SK-N-SH (cell line): ENCODE data around the gene RNF214. TPM values are rescaled to one million over a fixed set of nuclear protein-coding genes. Genes with fewer than 3 reads are reported as not detected.

Source experiments
- CTCF ChIA-PET: fragments of 300-600, 350-600 bp; formaldehyde crosslinking; extraction: SDS; loops from one replicate; lab custom pipeline; 2021; lab: Yijun Ruan, JAX
- POLR2A ChIA-PET: fragments of 350-600 bp; sonication (Branson Sonifier 250); formaldehyde crosslinking; extraction: SDS; loops from one replicate; lab custom pipeline; 2020; ENCODE audit warnings: antibody characterized with exemption, inconsistent platforms; lab: Yijun Ruan, JAX
- DNase-seq: peaks from one replicate; pipeline ENCODE4 v3.0.0; 2012
- H2AFZ ChIP-seq: fragments of 200-600 bp; sonication (generic); 2 replicates; pipeline ENCODE4 v1.8.1; 2016; ENCODE audit warnings: antibody characterized with exemption, mild to moderate bottlenecking, low read depth
- H3F3A ChIP-seq: fragments of 200-600 bp; sonication (generic); replicated peaks from 2 replicates; pipeline ENCODE3; 2016; ENCODE audit warnings: antibody characterized with exemption, mild to moderate bottlenecking; ENCODE audit not compliant: insufficient read depth
- H3K27ac ChIP-seq, 2 experiments: fragments of 200-500 bp in 1 of 2; fragments of 200-600 bp in 1 of 2; sonication (Bioruptor generic) in 1 of 2; sonication (generic), shearing (Covaris generic) in 1 of 2; 2 replicates each; pipeline versions ENCODE4 v1.5.1 to v1.6.1; 2014 to 2016; ENCODE audit warnings: low read depth in 2 of 2, inconsistent platforms in 1 of 2, low read length in 1 of 2, mild to moderate bottlenecking in 1 of 2, mixed read lengths in 1 of 2
- H3K27me3 ChIP-seq: fragments of 200-600 bp; sonication (generic), shearing (Covaris generic); 2 replicates; pipeline ENCODE4 v1.6.1; 2016; ENCODE audit warnings: mixed run types; ENCODE audit not compliant: insufficient read depth
- H3K36me3 ChIP-seq, 2 experiments: fragments of 200-500 bp in 1 of 2; fragments of 200-600 bp in 1 of 2; sonication (Bioruptor generic) in 1 of 2; sonication (generic) in 1 of 2; replicated peaks in 1 of 2; 2 replicates each; pipeline versions ENCODE3 to v1.5.1; 2014 to 2016; ENCODE audit warnings: low read length in 1 of 2, mild to moderate bottlenecking in 1 of 2; ENCODE audit not compliant: insufficient read depth in 2 of 2, control insufficient read depth in 1 of 2
- H3K4me1 ChIP-seq, 2 experiments: fragments of 200-500 bp in 1 of 2; fragments of 200-600 bp in 1 of 2; sonication (Bioruptor generic) in 1 of 2; sonication (generic), shearing (Covaris generic) in 1 of 2; 2 replicates each; pipeline versions ENCODE4 v1.5.1 to v1.6.1; 2014 to 2016; ENCODE audit warnings: low read depth in 1 of 2, low read length in 1 of 2, mixed run types in 1 of 2; ENCODE audit not compliant: insufficient read depth in 2 of 2, control insufficient read depth in 1 of 2
- H3K4me2 ChIP-seq: fragments of 200-600 bp; sonication (generic), shearing (Covaris generic); 2 replicates; pipeline ENCODE4 v1.6.1; 2017; ENCODE audit warnings: mixed run types
- H3K4me3 ChIP-seq, 2 experiments: fragments of 200-500 bp in 1 of 2; fragments of 200-600 bp in 1 of 2; sonication (Bioruptor generic) in 1 of 2; sonication (generic), shearing (Covaris generic) in 1 of 2; 2 replicates each; pipeline versions ENCODE4 v1.5.1 to v1.8.1; 2014 to 2016; ENCODE audit warnings: low read depth in 2 of 2, inconsistent platforms in 1 of 2, low read length in 1 of 2, mild to moderate bottlenecking in 1 of 2, mixed read lengths in 1 of 2, moderate library complexity in 1 of 2
- H3K79me2 ChIP-seq: fragments of 200-600 bp; sonication (generic); 2 replicates; pipeline ENCODE4 v1.8.1; 2017; ENCODE audit warnings: mild to moderate bottlenecking; ENCODE audit not compliant: insufficient read depth
- H3K9ac ChIP-seq: fragments of 200-600 bp; sonication (generic); 2 replicates; pipeline ENCODE4 v1.6.1; 2017; ENCODE audit warnings: mixed run types
- H3K9me2 ChIP-seq: fragments of 200-600 bp; sonication (generic); 2 replicates; pipeline ENCODE4 v1.6.1; 2017; ENCODE audit warnings: mixed run types
- H3K9me3 ChIP-seq: fragments of 200-600 bp; sonication (generic); 2 replicates; pipeline ENCODE4 v1.6.1; 2017; ENCODE audit warnings: mixed run types, mild to moderate bottlenecking, moderate library complexity
- H4K20me1 ChIP-seq: fragments of 200-600 bp; sonication (generic); 2 replicates; pipeline ENCODE4 v1.6.1; 2017; ENCODE audit warnings: mild to moderate bottlenecking, mixed run types; ENCODE audit not compliant: insufficient read depth
- ELF1 ChIP-seq: IDR thresholded peaks from 2 replicates; pipeline ENCODE4 v1.4.0; 2012
- EP300 ChIP-seq, 2 experiments: IDR thresholded peaks; 2 replicates each; pipeline versions ENCODE4 v1.4.0 to v1.6.1; 2012; ENCODE audit warnings: borderline replicate concordance in 1 of 2, low read depth in 1 of 2, low read length in 1 of 2
- EZH2phosphoT487 ChIP-seq: fragments of 200-600 bp; sonication (generic); IDR thresholded peaks from 2 replicates; pipeline ENCODE4 v1.6.1; 2017; ENCODE audit warnings: low read depth, mixed run types, mild to moderate bottlenecking, antibody characterized with exemption, moderate library complexity, borderline replicate concordance
- FOSL2 ChIP-seq: IDR thresholded peaks from 2 replicates; pipeline ENCODE4 v1.4.0; 2012; ENCODE audit warnings: low read depth, mild to moderate bottlenecking, moderate library complexity, borderline replicate concordance
- FOXJ3 ChIP-seq: sonication (generic); formaldehyde crosslinking; IDR thresholded peaks from 2 replicates; pipeline ENCODE4 v1.5.1; 2020; ENCODE audit warnings: mild to moderate bottlenecking, missing genetic modification reagents
- FOXM1 ChIP-seq: IDR thresholded peaks from 2 replicates; pipeline ENCODE4 v1.4.0; 2012; ENCODE audit warnings: low read depth, mild to moderate bottlenecking
- MEF2A ChIP-seq: IDR thresholded peaks from 2 replicates; pipeline ENCODE4 v1.4.0; 2012; ENCODE audit warnings: low read depth, borderline replicate concordance
- NFIC ChIP-seq: IDR thresholded peaks from 2 replicates; pipeline ENCODE4 v1.4.0; 2012; ENCODE audit warnings: borderline replicate concordance
- RFX5 ChIP-seq: IDR thresholded peaks from 2 replicates; pipeline ENCODE4 v1.6.1; 2012; ENCODE audit warnings: mild to moderate bottlenecking, improper control_type of control experiment, low read length
- SMC3 ChIP-seq: IDR thresholded peaks from 2 replicates; pipeline ENCODE4 v1.6.1; 2012; ENCODE audit warnings: low read depth, low read length, improper control_type of control experiment
- TAF1 ChIP-seq: IDR thresholded peaks from 2 replicates; pipeline ENCODE4 v1.6.1; 2012; ENCODE audit warnings: low read depth, mild to moderate bottlenecking, low read length, moderate library complexity, borderline replicate concordance
- TCF12 ChIP-seq: IDR thresholded peaks from 2 replicates; pipeline ENCODE4 v1.4.0; 2012
- TEAD4 ChIP-seq: IDR thresholded peaks from 2 replicates; pipeline ENCODE4 v1.4.0; 2012; ENCODE audit warnings: mild to moderate bottlenecking, borderline replicate concordance; ENCODE audit not compliant: insufficient read depth
- YY1 ChIP-seq: IDR thresholded peaks from 2 replicates; pipeline ENCODE4 v1.4.0; 2012; ENCODE audit warnings: low read depth, mild to moderate bottlenecking
- WGBS: methylation state at CpG from one replicate; pipeline ENCODE4 v1.1.6; 2017; ENCODE audit warnings: low lambda C conversion rate; 5-methylcytosine and 5-hydroxymethylcytosine counted together
- polyA plus RNA-seq, 3 experiments: library from polyadenylated mRNA; depleted of rRNA; stranded (reverse); fragments of >200 nt; gene quantifications; 2 replicates each; pipeline ENCODE4 v1.2.3, GENCODE V29; 2012
- TF ChIP-seq, protein P1 (sequence below): IDR thresholded peaks from 2 replicates; pipeline ENCODE4; 2012
- TF ChIP-seq, protein P2 (sequence below): IDR thresholded peaks from 2 replicates; pipeline ENCODE4 v1.4.0; 2012; ENCODE audit warnings: low read depth, borderline replicate concordance
- TF ChIP-seq, protein P3 (sequence below): IDR thresholded peaks from 2 replicates; pipeline ENCODE4 v1.4.0; 2012; ENCODE audit warnings: low read depth
- TF ChIP-seq, protein P4 (sequence below): fragments of 150-350 bp; IDR thresholded peaks from 2 replicates; pipeline ENCODE4 v1.6.1; 2016; ENCODE audit warnings: mild to moderate bottlenecking, low read depth, low read length

RNF214 gene
- polyA plus RNA-seq, 1 of the 3 experiments (the other 2 are of a cell fraction), result 15.4 TPM

DNA sequence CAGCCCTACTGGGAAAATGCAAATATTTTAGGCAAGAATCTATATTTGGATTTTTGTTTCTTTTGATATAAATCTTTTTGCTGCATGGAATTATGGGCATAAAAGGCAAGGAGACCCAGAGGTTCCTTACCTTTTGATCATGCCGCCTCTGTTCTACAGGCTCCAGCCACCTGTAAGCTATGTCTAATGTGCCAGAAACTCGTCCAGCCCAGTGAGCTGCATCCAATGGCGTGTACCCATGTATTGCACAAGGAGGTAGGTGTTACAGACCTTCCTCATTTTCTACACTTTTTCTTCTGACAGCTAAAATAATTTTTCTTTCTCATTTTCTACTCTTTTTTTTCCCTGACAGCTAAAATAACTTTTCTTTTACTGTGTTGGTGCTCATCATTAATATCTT lies 50.5 kb downstream of the RNF214 start:
- no peak overlapping the region for H2AFZ ChIP-seq
- peaks cover 31% of the 10 kb centered on the region for H3F3A ChIP-seq
- no peaks in the 10 kb centered on the region; the same call in none of the 2 replicates for H3K79me2 ChIP-seq
- H3K36me3 ChIP-seq, result peaks cover 46 to 49% of the 10 kb centered on the region in 2 experiments
- H3K4me3 ChIP-seq, result no peak overlapping the region
- WGBS, result 93% methylated on average over 3 of the region's 3 CpGs
- no peak overlapping the region for H3K4me2 ChIP-seq
- H3K9me2 ChIP-seq, result no peaks in the 10 kb centered on the region
- ChIA-PET CTCF (no interaction called here), POLR2A (interaction anchor here (0.7 kb wide), 1 partner anchor 1584 kb away, joined by 4 read pairs; no protein-coding TSS in a partner anchor)
- H3K9me3 ChIP-seq, result no peaks in the 10 kb centered on the region
- DNase-seq, result no peak
- peaks cover 0 to 23% of the 10 kb centered on the region in 2 experiments; a peak in 2 of 4 replicates for H3K4me1 ChIP-seq
- H3K27me3 ChIP-seq, result no peaks in the 10 kb centered on the region
- H3K9ac ChIP-seq, result no peak overlapping the region
- TF ChIP-seq FOXJ3 (CRISPR knock-in tag), result no peak
- TF ChIP-seq ELF1, result no peak
- no peak for TF ChIP-seq FOXM1
- TF ChIP-seq, protein P1, sequence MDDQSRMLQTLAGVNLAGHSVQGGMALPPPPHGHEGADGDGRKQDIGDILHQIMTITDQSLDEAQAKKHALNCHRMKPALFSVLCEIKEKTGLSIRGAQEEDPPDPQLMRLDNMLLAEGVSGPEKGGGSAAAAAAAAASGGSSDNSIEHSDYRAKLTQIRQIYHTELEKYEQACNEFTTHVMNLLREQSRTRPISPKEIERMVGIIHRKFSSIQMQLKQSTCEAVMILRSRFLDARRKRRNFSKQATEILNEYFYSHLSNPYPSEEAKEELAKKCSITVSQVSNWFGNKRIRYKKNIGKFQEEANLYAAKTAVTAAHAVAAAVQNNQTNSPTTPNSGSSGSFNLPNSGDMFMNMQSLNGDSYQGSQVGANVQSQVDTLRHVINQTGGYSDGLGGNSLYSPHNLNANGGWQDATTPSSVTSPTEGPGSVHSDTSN, result no peak
- no peak for TF ChIP-seq TCF12
- TF ChIP-seq MEF2A, result no peak
- TF ChIP-seq EP300 (IDR thresholded peaks at IDR 0.05; ENCODE audit: borderline replicate concordance in 1 of 2, low read depth in 1 of 2, low read length in 1 of 2), result no peak
- no peak for TF ChIP-seq EZH2phosphoT487
- no peak for TF ChIP-seq TEAD4
- no peak for TF ChIP-seq RFX5
- TF ChIP-seq YY1, result no peak
- TF ChIP-seq, protein P2, sequence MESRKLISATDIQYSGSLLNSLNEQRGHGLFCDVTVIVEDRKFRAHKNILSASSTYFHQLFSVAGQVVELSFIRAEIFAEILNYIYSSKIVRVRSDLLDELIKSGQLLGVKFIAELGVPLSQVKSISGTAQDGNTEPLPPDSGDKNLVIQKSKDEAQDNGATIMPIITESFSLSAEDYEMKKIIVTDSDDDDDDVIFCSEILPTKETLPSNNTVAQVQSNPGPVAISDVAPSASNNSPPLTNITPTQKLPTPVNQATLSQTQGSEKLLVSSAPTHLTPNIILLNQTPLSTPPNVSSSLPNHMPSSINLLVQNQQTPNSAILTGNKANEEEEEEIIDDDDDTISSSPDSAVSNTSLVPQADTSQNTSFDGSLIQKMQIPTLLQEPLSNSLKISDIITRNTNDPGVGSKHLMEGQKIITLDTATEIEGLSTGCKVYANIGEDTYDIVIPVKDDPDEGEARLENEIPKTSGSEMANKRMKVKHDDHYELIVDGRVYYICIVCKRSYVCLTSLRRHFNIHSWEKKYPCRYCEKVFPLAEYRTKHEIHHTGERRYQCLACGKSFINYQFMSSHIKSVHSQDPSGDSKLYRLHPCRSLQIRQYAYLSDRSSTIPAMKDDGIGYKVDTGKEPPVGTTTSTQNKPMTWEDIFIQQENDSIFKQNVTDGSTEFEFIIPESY, result no peak
- TF ChIP-seq TAF1, result no peak
- TF ChIP-seq, protein P3, sequence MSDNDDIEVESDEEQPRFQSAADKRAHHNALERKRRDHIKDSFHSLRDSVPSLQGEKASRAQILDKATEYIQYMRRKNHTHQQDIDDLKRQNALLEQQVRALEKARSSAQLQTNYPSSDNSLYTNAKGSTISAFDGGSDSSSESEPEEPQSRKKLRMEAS, result no peak
- TF ChIP-seq NFIC, result no peak
- no peak for TF ChIP-seq SMC3
- TF ChIP-seq, all 33 proteins: peak for 0
- Histone ChIP-seq H3K27ac (no peak overlapping the region), H4K20me1 (no peaks in the 10 kb centered on the region; the same call in 1 of the 2 replicates)

DNA sequence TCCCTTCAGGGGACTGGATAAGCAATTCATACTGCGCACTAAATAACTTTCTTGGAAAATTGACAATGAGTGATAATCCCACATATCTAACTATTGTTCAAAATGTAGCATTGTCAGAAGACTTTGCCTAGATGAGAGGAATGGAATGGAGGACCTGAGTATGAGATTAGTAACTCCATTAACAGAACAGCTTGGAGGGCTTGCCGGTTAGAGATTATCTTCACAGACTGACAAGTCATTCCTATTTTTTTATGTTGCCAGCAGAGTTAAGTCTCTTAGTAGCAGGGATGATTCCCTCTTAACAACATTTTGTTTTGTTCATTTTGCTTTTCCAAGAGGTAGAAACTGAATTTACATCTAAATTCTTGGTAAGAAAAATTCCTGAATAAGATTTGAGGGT lies 51.6 kb downstream of the RNF214 start:
- Histone ChIP-seq H3K4me2 (no peak overlapping the region), H3K9me2 (no peaks in the 10 kb centered on the region), H4K20me1 (no peaks in the 10 kb centered on the region; the same call in 1 of the 2 replicates), H3K4me1 (peaks cover 0 to 23% of the 10 kb centered on the region in 2 experiments; a peak in 2 of 4 replicates), H3K4me3 (no peak overlapping the region), H3K9ac (no peak overlapping the region), H3K27ac (no peak overlapping the region), H3K79me2 (no peaks in the 10 kb centered on the region; the same call in none of the 2 replicates), H3K36me3 (peaks cover 53 to 60% of the 10 kb centered on the region in 2 experiments), H3F3A (peaks cover 31% of the 10 kb centered on the region), H2AFZ (no peak overlapping the region), H3K9me3 (no peaks in the 10 kb centered on the region), H3K27me3 (no peaks in the 10 kb centered on the region)
- DNase-seq, result no peak
- ChIA-PET CTCF (no interaction called here), POLR2A (interaction anchor here (0.6 kb wide), 1 partner anchor 43 kb away, joined by 3 read pairs; the partner anchor contains the start of gene CEP164)
- 84% methylated on average over 2 of the region's 2 CpGs for WGBS
- TF ChIP-seq, protein P4, sequence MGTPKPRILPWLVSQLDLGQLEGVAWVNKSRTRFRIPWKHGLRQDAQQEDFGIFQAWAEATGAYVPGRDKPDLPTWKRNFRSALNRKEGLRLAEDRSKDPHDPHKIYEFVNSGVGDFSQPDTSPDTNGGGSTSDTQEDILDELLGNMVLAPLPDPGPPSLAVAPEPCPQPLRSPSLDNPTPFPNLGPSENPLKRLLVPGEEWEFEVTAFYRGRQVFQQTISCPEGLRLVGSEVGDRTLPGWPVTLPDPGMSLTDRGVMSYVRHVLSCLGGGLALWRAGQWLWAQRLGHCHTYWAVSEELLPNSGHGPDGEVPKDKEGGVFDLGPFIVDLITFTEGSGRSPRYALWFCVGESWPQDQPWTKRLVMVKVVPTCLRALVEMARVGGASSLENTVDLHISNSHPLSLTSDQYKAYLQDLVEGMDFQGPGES, result no peak
- TF ChIP-seq FOXM1 (no peak), EZH2phosphoT487 (no peak), MEF2A (no peak), SMC3 (no peak), RFX5 (no peak), FOSL2 (no peak), FOXJ3 (CRISPR knock-in tag) (no peak)
- TF ChIP-seq, protein P3, result no peak
